Measurements from ENCODE around the gene RRP15.
A peak's percentile ranks its signal among the peaks of the same experiment; 100 is the strongest.

RRP15 gene

GRCh38 chr1:218364028-218364710 lies 79.1 kb downstream of the RRP15 start:
- no peak overlapping the region for H3K4me3 ChIP-seq (replicated peaks; ENCODE audit: low read depth, low read length)
- TF ChIP-seq CTCF (IDR thresholded peaks at IDR 0.05; ENCODE audit: low read length, missing control alignments): no peak
- no peak for DNase-seq (ENCODE audit: low read depth)

GRCh38 chr1:218365226-218365999 lies 80.3 kb downstream of the RRP15 start:
- no peak overlapping the region for H3K4me3 ChIP-seq (replicated peaks; ENCODE audit: low read depth, low read length)
- TF ChIP-seq CTCF (IDR thresholded peaks at IDR 0.05; ENCODE audit: low read length, missing control alignments): no peak
- DNase-seq (ENCODE audit: low read depth): no peak

GRCh38 chr1:218366322-218367052 lies 81.4 kb downstream of the RRP15 start:
- no peak overlapping the region for H3K4me3 ChIP-seq (replicated peaks; ENCODE audit: low read depth, low read length)
- no peak for TF ChIP-seq CTCF (IDR thresholded peaks at IDR 0.05; ENCODE audit: low read length, missing control alignments)
- DNase-seq (ENCODE audit: low read depth): no peak

GRCh38 chr1:218367118-218367517 lies 82.0 kb downstream of the RRP15 start:
- no peak overlapping the region for H3K4me3 ChIP-seq (replicated peaks; ENCODE audit: low read depth, low read length)
- TF ChIP-seq CTCF (IDR thresholded peaks at IDR 0.05; ENCODE audit: low read length, missing control alignments): no peak
- no peak for DNase-seq (ENCODE audit: low read depth)

GRCh38 chr1:218368686-218369085 lies 83.6 kb downstream of the RRP15 start:
- DNase-seq (ENCODE audit: low read depth): no peak
- H3K4me3 ChIP-seq (replicated peaks; ENCODE audit: low read depth, low read length): no peak overlapping the region
- no peak for TF ChIP-seq CTCF (IDR thresholded peaks at IDR 0.05; ENCODE audit: low read length, missing control alignments)

- peak; percentile 83 for DNase-seq (ENCODE audit: low read depth)
- no peak for TF ChIP-seq CTCF (IDR thresholded peaks at IDR 0.05; ENCODE audit: low read length, missing control alignments)
- no peak overlapping the region for H3K4me3 ChIP-seq (replicated peaks; ENCODE audit: low read depth, low read length)
Measured at GRCh38 chr1:218369688-218370511, 84.8 kb downstream of the RRP15 start.
